ENCODE measurements around the gene COMMD6.
"Not testable (repeated sequence)": the region's sequence is repeated elsewhere in the genome, so short reads cannot be mapped to it uniquely, and the experiment has no call there.

Gene COMMD6

DNA sequence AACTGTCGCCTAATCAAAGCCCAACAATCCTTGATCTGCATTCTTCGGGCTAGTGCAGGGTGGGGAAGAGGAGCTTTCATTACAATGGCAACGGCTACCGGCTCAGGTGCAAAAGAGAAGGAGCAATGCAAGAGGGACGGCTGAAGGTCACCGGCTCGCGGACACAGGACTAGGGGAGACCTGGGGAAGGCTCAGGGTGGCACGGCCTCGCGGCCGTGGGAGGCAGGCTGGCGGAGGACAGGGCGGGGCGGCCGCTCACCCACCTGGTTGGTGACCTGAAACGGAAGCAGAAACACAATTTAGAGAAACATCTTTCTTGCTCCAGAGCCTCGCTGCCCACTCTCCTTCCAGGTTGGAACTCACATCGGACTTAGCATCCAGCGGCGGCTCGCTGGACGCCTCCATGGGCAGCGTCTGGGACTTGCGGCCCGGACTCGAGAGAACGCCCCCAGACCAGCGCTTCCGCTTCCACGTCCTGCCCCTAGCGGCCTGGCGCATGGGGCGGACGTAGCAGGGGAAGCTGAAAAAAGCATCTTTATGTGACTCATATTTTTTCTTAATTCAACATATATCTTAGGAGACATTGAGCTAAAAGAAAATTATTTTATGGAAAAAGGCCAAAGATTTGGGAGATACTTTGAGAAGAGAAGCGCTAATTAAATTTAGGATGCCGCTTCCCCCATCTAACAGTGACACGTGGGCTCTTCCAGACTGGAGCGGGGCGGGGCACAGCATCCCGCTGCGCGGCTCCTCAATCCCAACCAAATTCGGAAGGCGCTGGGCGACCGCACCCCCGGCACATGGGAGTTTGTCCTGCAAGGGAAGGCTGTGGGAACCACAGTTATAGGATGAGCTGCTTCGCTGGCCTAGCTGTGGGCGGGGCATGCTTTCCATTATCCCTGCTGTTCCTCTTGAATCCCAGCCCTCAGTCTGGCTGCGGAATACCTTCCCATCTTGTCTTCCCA, at the start of gene COMMD6:
COMMD6 (minus strand) TSS at position 441 of the 965 bp plus-strand sequence; CDS start at position 405, 36 bp downstream.
- peak; percentile 43 to 56 (median 51) for DNase-seq (ENCODE audit: low read depth in 2 of 3, low spot score in 2 of 3)

DNA sequence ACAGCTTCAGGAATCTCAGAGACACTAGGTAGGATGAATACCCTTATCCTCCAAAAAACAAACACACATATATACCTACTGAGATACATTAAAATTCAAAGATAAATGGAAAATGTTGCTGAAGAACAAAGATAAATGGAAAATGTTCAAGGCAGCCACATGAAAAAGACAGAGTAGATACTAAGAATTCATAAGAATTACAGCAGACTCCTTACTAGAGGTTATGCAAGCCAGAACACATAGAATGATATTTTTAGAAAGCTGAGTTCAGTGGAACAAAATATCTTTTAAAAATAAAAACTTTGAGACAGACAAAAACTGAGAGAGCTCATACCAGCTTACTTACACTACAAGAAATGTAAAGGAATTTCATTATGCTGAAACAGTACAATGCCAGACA, 47.5 kb upstream of the COMMD6 start:
- DNase-seq (ENCODE audit: low read depth in 2 of 3, low spot score in 2 of 3): no peak

DNA sequence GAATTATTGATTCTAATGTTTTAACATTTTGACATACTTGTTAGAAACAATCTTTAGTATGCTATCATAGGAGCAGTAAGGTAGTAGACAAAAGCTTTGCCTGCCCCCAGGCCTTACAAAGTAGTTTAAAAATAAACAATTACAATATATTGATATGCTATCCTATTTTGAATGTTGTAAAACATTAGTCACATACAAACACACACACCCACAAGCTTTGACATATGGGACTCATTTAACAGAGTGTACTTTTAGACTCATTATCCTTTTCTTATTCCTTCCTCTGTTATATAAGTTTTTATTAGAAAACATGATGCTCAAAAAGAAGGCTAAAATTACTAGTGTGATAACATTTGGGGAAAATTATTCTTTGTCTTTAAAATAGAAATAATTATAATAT, 45.5 kb upstream of the COMMD6 start:
- no peak for DNase-seq (ENCODE audit: low read depth in 2 of 3, low spot score in 2 of 3)

DNA sequence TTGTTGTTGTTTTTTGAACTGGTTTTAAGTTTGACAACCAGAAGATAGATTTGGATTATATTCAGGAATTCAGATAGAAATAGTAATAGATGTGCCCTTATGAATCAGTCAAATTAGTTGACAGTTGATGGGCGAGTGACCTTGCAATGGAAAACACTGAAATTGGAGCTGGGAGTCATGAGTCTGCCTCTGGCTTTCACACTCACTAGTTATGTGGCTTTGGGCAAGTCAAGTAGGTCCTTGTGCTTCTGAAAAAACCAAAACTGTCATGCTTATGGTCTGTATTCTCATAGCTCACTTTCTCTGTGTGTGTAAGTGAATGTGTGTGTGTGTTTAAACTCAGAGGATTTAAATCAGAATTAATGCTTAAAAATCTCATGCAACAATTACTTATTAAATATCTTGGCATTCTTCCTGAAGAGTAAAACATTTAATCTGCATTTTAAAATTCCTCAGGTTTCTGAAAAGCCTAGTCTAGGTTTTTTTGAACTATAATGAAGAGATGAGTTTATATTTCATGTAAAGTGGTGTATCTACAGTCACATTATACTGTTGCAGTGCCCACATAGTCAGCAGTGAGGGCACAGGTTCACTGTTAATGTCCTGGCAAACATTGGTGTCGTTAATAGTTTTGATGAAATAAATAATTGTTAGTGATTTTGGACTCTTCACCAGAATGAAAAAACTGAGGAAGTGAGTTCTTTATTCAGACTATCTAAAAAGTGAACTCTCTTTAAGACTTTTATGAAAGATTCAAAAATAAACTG, 44.4 kb upstream of the COMMD6 start:
- DNase-seq (ENCODE audit: low read depth in 2 of 3, low spot score in 2 of 3): no peak

DNA sequence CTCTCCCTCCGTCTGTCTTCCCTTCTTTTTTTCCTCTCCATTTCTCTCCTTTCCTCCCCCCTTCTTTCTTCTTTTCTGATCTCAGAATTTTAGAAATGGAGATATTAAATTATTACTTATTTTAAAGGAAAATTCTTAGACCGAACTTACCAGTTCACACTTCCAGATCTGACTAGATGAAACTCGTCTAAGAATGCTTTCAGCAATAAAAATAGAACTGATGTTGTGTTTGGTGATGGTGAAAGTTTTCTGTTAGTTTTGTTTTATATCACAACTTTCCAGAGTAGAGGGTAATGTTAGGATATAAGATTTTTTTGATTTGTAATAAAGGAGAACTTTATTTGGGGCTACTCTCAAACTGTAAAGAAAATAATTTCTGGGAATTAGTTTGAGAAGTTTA, 41.9 kb upstream of the COMMD6 start:
- DNase-seq (ENCODE audit: low read depth in 2 of 3, low spot score in 2 of 3): no peak

DNA sequence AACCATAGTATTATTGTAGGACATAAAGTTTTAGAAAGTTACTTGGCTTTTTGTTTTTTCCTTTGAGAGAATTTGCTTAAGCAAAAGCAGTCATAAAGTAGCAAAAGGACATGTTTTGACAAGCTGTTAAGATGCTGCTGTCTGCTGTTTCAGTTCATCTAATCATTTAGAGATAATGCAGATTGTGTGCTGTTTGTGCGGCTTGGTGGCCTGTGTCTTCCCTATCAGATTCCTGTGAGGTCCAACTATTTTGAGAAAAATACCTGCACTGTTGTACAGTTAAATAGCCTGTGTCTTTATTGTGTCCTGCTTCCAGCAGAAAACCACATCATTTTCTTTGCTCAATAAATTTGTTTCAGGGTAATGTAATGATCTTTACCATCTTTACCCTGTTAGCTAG, 31.9 kb upstream of the COMMD6 start:
- DNase-seq (ENCODE audit: low read depth in 2 of 3, low spot score in 2 of 3): no peak

DNA sequence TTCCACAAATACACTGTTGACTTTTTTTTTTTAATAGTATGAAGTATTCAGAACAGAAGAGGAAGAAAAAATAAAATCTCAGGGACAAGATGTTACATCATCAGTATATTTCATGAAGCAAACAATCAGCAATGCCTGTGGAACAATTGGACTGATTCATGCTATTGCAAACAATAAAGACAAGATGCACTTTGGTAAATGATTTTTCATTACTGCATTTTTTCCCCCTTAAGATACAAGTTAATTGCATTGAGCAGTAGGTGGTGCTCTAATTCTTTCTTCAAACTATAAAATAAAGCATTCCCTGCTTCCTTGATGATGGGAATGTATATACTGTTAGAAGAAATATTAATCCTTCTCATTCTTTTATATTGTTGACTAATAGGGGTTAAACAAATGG, 29.0 kb upstream of the COMMD6 start:
- no peak for DNase-seq (ENCODE audit: low read depth in 2 of 3, low spot score in 2 of 3)

DNA sequence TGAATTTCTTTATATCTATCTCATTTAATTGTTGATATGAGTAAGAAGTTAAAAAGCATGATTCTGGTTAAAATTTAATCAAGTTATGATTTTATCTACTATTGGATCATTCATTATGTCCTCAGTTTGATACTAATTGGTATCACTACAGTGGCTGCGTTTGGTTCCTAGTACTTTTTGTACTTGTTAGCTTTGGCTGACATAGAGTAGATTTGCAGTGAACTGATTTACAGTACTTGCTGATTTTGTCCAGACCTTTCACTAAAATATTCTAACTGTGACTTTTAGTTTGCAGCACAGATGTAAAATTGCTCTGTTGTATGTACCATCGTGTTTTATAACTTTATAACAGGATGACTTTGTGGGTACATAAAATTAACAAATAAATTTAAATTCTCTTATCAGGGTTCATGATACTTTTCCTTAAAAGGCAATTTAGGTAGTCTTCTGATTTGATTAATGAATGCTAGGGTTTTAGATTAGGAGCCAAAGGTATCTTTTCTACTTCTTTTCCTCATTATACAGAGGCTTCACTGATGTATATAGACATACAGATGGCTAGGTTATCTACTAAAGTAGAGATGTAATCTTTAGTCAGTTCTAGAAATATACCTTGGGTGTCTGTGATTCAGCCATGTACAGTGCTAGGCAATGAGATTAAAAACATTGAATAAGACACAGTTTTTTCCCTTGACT, 20.7 kb upstream of the COMMD6 start:
- no peak for DNase-seq (ENCODE audit: low read depth in 2 of 3, low spot score in 2 of 3)

DNA sequence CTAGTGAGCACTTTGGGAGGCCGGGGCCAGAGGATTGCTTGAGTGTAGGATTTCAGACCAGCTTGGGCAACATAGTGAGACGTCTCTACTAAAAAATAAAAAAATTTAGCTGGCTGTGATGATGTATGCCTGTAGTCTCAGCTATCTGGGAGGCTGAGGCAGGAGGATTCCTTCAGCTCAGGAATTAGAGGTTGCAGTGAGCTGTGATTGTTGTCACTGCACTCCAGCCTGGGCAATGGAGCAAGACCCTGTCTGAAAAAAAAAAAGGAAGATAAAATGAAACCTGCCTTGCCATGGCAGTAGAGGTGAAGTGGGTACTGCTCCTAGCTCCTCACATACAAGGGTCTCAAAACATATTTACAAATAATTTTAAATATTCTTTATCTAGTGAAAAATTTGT, 19.3 kb upstream of the COMMD6 start:
- DNase-seq (ENCODE audit: low read depth in 2 of 3, low spot score in 2 of 3): no peak

DNA sequence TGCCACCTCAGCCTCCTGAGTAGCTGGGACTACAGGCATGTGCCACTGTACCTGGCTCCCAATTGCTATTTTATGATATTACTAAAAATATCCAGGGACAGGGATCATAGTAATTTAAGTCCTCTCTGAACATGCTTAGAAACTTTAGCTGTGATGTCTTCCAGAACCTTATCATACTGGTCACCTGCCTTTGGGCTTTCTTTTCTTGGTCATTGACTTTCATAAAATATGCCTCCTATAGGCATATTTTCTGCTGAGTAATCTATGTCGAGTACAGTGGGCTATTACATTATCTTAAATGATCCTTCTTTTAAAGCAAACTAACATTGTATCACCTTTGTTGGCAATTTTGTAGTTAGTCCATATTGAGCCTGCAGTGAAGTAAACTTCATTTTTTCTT, 18.2 kb upstream of the COMMD6 start:
- no peak for DNase-seq (ENCODE audit: low read depth in 2 of 3, low spot score in 2 of 3)

DNA sequence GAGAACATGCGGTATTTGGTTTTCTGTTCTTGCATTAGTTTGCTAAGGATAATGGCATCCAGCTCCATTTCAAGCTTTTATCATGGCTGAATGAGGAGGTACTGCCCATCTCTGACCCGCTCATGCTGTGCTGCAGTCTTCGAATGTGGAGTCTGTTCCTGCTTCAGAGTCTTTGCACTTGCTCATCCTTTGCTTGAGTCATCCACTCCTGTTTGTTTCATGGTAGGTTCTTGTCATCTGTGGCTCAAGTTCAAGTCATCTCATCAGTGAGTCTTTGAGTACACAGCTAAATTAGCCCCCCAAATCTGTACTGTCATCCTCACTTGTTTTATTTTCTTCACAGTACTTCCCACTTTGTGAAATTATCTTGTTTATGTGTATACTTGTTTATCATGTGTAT, 17.3 kb upstream of the COMMD6 start:
- no peak for DNase-seq (ENCODE audit: low read depth in 2 of 3, low spot score in 2 of 3)

DNA sequence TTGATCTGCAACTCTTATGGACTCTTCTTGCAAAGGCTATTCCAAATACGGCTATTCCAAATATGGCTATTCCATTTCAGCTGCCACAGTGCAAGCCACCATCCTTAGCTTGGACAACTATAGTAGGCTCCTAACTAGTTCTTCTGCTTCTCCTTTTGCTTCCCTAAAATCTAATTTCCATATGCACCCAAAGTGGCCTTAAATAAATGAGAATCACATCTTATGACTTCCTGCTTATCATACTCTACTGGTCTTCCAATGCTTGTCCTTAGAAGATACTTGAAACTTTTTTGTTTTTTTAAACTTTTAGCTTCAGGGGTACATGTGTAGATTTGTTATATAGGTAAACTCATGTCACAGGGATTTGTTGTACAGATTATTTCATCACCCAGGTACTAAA, 16.8 kb upstream of the COMMD6 start:
- DNase-seq (ENCODE audit: low read depth in 2 of 3, low spot score in 2 of 3): no peak

DNA sequence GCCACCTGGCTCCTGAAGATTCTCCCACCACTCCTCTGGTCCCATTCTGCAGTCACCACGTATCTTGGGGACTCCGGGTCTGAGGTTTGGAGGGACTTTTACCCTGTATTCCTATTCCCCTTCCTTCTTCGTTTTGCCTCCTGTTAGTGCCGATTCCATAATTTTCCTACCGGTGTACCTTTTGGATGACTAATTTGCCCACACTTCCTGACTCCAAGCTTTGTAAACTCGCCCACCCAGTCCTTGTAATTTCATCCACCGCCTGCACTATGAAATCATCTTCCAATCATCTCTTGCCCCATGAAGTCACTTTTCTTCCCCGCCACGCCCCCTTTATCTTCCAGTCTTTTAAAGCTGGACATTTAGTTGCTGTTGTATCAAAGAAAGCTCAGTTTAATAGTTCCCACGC, 12.5 kb upstream of the COMMD6 start:
- DNase-seq (ENCODE audit: low read depth in 2 of 3, low spot score in 2 of 3): no peak

DNA sequence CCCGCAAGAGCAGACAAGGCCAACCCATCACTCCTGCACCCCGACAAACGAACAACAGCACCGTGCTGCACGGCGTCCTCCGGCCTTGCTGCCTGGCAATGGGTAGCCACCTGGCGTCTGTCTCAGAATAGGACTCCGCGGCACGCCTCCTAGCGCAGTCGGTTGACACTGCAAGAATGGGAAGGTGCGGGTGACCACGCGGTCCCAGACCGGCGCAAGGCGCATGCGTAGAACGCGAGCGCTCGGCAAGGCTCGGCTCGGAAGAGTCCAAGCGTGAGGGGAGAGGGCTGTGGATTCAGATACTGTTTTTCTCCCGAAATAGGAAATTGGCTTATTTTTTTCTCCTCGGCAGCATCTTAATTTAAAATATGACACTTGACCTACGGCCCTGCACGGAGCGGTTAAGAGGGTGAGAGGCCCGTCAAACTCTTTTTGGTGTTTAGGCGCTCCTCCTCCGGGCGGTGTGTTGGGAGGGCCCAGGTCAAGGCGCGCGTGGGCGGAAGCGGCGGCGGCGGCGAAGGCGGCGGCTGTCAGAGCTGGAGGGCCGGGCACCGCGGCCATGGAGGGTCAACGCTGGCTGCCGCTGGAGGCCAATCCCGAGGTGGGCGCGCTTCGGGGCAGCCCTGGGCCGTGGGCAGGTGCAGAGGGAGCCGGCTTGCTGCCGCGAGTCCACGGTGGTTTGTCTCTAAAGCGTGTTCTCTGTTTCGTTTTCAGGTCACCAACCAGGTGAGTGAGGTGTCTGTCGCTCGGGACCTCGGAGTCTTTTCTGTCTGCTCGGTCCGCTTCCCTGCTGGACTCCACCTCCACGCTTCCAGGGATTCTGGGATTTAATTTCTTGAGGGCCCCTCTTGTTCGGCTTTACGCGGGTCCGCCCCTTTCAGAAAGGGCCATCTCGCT, 11.9 kb upstream of the COMMD6 start, which contains the start of gene UCHL3:
UCHL3 (plus strand) TSS at position 530 of the 897 bp plus-strand sequence; CDS start at position 560, 30 bp downstream.
- DNase-seq (ENCODE audit: low read depth in 2 of 3, low spot score in 2 of 3): peak; percentile 90 to 96 (median 93)

DNA sequence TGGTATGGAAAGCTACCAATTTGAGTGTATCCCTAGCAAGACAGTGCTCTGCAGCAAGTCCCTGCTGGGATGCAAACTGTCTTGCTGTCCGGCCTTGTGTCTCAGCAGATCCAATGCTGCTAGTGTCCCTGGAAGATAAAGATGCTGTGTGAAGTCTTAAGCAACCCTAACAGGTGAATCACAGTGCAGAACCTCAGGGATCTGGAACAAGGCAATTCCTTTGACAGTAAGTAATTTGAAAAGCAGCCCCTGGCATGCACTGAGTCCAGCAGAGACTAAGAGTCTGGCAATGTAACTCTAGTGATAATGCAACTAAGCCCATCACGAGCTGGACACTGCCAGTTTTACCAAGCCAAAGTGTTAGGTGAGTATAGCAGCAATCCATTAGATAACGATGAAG, 10.3 kb upstream of the COMMD6 start:
- DNase-seq (ENCODE audit: low read depth in 2 of 3, low spot score in 2 of 3): no peak

DNA sequence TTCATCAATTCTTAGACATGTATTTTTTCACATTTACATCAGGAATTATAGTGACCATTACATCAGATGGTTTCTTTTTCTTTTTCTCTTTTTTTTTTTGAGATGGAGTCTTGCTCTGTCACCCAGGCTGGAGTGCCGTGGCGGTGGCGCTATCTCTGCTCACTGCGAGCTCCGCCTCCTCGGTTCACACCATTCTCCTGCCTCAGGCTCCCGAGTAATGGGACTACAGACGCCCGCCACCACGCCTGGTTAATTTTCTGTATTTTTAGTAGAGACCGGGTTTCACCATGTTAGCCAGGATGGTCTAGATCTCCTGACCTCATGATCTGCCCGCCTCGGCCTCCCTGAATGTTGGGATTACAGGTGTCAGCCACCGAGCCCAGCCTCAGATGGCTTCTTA, 7.7 kb upstream of the COMMD6 start:
- DNase-seq (ENCODE audit: low read depth in 2 of 3, low spot score in 2 of 3): not testable (repeated sequence)

DNA sequence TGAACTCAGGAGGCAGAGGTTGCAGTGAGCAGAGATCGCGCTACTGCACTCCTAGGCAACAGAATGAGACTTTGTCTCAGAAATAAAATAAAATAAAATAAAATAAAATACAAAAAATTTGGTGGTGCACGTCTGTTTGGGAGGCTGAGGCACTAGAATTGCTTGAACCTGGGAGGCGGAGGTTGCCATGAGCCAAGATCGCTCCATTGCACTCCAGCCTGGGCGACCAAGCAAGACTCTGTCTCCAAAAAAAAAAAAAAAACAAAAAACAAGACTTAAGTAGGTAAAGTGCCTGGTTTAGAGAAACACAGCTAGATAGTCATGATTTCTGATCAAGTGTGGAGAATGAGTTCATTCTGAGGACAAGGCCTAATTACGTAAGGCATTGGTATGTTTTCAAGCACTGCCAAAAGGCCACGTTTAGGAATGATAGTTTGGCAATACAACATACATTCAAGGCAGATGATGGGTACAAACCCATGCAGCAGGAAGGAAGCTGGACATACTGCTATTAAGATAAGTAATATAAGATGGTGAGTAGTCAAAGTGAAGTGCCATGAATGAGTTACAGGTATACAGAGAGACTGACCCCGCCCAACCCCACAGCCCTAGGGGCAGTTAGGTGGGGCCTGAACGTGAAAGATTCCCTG, 7.2 kb upstream of the COMMD6 start:
- no peak for DNase-seq (ENCODE audit: low read depth in 2 of 3, low spot score in 2 of 3)

DNA sequence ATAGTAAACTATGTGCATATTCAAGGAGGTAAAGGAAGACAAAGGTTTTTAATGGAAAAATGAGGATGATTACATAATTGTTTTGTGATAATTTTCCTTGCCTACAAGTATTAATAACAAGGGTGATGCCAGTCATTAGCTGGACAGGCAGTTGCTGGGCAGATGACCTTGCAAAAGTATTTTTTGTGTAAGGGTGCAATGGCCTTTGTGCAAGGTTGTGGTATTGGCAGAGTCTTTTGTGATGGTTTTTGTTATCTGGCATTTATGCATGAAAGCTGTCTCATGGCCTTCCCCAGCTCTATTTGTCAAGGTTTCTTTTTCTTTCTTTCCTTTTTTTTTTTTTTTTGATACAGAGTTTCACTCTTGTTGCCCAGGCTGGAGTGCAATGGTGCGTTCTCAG, 4.3 kb upstream of the COMMD6 start:
- DNase-seq (ENCODE audit: low read depth in 2 of 3, low spot score in 2 of 3): no peak

DNA sequence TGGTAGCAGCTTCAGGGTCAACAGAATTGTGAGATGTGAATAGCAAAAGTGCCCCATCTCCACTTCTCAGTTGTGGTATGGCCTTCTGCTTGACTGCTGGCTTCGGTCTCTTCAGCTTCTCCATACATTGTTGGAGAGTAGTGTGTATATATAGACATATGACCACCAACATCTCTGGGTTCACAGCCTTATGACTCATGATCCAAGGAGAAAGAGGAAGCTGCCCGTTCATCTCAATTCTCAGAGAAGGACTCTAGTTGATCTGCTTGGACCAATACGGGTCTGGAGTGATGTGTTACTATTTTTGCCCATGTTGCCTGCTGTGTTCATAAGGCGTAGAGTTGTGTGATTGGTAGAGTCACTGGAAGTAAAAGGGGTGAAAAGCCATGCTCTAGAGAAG, 3.6 kb upstream of the COMMD6 start:
- DNase-seq (ENCODE audit: low read depth in 2 of 3, low spot score in 2 of 3): no peak

DNA sequence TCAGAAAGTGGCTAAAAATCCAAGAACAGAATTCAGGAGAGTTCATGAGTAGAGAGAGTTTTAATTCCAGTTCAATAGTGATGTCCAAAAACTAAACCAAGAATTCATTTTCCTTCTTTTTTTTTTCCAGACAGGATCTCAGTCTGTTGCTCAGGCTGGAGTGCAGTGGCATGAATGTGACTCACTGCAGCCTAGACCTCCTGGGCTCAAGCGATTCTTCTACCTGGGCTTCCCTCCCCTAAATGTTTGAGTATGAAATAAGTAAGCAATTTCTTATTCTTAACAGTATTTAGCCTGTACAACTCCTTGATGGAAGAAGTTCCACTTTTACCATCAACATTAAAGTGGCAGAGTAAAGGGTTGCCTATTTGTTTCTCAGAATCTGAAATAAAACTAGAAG, 3.8 kb downstream of the COMMD6 start:
- no peak for DNase-seq (ENCODE audit: low read depth in 2 of 3, low spot score in 2 of 3)

Data from activated CD8-positive, alpha-beta memory T cell treated with anti-CD3 and anti-CD28 coated beads for 48 hours (primary cell).